PC-9 (cell line): Measurements from ENCODE around the gene BOK. TPM values are rescaled to one million over a fixed set of nuclear protein-coding genes. Genes with fewer than 3 reads are reported as not detected.

Experiments
- BruUV-seq: library from RNA; stranded (reverse); fragments of 400-500 nt; replicated peaks from 2 replicates; lab custom pipeline; 2021; lab: Mats Ljungman, UMichigan
- CTCF ChIA-PET: fragments of 300-600 bp; sonication (Branson Sonifier 250); formaldehyde crosslinking; loops from one replicate; lab custom pipeline; 2022; ENCODE audit warnings: antibody characterized with exemption; lab: Charles Lee
- POLR2A ChIA-PET: fragments of 300-600 bp; sonication (Branson Sonifier 250); formaldehyde crosslinking; loops from one replicate; lab custom pipeline; 2022; ENCODE audit warnings: antibody characterized with exemption; ENCODE audit not compliant: unreplicated experiment; lab: Charles Lee
- DNase-seq, 2 experiments: peaks; one replicate each; pipeline versions ENCODE4 v3.0.0 to v3.0.0-alpha.2; 2015 to 2022; ENCODE audit warnings: mixed read lengths in 1 of 2
- H2AFZ ChIP-seq: fragments of 200-600 bp; sonication (generic); 2 replicates; pipeline ENCODE4 v1.8.1; 2017; ENCODE audit warnings: antibody characterized with exemption
- H3F3A ChIP-seq: fragments of 200-600 bp; sonication (generic); 2 replicates; pipeline ENCODE4 v1.8.1; 2017; ENCODE audit warnings: antibody characterized with exemption, mild to moderate bottlenecking, low read depth; ENCODE audit not compliant: insufficient read depth
- H3K27ac ChIP-seq: fragments of 200-600 bp; sonication (generic); 2 replicates; pipeline ENCODE4 v1.6.1; 2016; ENCODE audit warnings: mixed run types
- H3K27me3 ChIP-seq: fragments of 200-600 bp; sonication (generic); 2 replicates; pipeline ENCODE4 v1.6.1; 2016; ENCODE audit warnings: low read depth, mixed run types; ENCODE audit not compliant: insufficient read depth
- H3K36me3 ChIP-seq: fragments of 200-600 bp; sonication (generic); 2 replicates; pipeline ENCODE4 v1.6.1; 2016; ENCODE audit warnings: low read depth, mixed run types
- H3K4me1 ChIP-seq: fragments of 200-600 bp; sonication (generic); replicated peaks from 2 replicates; pipeline ENCODE4 v1.6.1; 2016; ENCODE audit warnings: mixed run types; ENCODE audit not compliant: insufficient read depth
- H3K4me2 ChIP-seq: fragments of 200-600 bp; sonication (generic); 2 replicates; pipeline ENCODE4 v1.6.1; 2017; ENCODE audit warnings: mixed run types
- H3K4me3 ChIP-seq: fragments of 200-600 bp; sonication (generic); 2 replicates; pipeline ENCODE4 v1.6.1; 2016; ENCODE audit warnings: mixed run types
- H3K79me2 ChIP-seq: fragments of 200-600 bp; sonication (generic); 2 replicates; pipeline ENCODE4 v1.6.1; 2017; ENCODE audit warnings: low read depth, mixed run types
- H3K9me2 ChIP-seq: fragments of 200-600 bp; sonication (generic); 2 replicates; pipeline ENCODE4 v1.8.1; 2017; ENCODE audit warnings: mild to moderate bottlenecking; ENCODE audit not compliant: insufficient read depth
- H3K9me3 ChIP-seq: fragments of 200-600 bp; sonication (generic); 2 replicates; pipeline ENCODE4 v1.8.1; 2016; ENCODE audit warnings: low read depth; ENCODE audit not compliant: insufficient read depth
- H4K20me1 ChIP-seq: fragments of 200-600 bp; sonication (generic); 2 replicates; pipeline ENCODE4 v1.8.1; 2017; ENCODE audit not compliant: insufficient read depth
- EZH2 ChIP-seq: fragments of 200-600 bp; sonication (generic); IDR thresholded peaks from 2 replicates; pipeline ENCODE4 v1.8.0; 2017; ENCODE audit warnings: antibody characterized with exemption, low read depth
- intact Hi-C: fragments of 100-400 bp; cut with micrococcal nuclease; formaldehyde crosslinking; loops from one replicate; pipeline ENCODE4 v1.10.0; 2022; ENCODE audit not compliant: unreplicated experiment
- total RNA-seq: library from RNA; stranded (reverse); gene quantifications from 2 replicates; pipeline ENCODE4 v1.2.3, GENCODE V29; 2021
- TF ChIP-seq, protein P1 (sequence below): fragments of 200-600 bp; sonication (generic); conservative IDR thresholded peaks from 2 replicates; pipeline ENCODE4 v1.6.1; 2017; ENCODE audit warnings: mixed run types, antibody characterized with exemption, mild to moderate bottlenecking, moderate library complexity

BOK gene
- total RNA-seq, 1 experiment from 2014 or later: 72.8 TPM

DNA sequence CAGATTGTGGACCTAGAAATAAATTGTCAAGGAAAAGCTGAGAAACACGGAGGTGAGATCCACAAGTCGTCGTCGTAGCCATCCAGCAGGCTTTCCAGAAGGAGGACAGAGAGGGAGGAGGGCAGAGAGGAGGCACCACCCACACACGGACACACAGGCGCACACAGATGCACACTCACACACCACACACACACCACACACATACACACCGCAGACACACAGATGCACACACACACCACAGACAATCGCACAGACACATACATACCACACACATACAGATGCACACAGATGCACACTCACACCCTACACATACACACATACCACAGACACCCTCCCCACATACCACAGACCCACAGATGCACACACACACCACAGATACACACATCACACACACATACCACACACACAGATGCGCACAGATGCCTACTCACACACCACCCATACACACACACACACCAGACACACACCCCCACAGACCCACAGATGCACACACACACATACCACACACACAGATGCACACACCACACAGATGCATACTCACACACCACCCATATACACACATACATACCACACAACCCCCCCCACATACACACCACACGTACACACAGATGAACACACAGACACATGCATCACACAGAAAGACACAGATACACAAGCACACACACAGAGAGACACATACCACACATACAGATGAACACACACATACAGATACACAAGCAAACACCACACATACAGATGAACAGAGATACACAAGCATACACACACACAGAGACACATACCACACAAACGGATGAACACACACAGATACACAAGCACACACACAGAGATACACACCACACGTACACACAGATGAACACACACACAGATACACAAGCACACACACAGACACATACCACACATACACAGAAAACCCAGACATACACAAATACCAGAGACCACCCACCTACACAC lies 12.7 kb upstream of the BOK start:
- intact Hi-C loops: loop anchor here (2.0 to 10.0 kb wide), 3 partner anchors 37 to 188 kb away; partner anchors contain the start of genes FARP2, ING5 and STK25
- no peaks in the 10 kb centered on the region for H4K20me1 ChIP-seq
- peaks cover 27% of the 10 kb centered on the region for H3F3A ChIP-seq
- no peak overlapping the region for H2AFZ ChIP-seq
- no peaks in the 10 kb centered on the region for H3K27me3 ChIP-seq
- POLR2A ChIA-PET: no interaction called here
- TF ChIP-seq, protein P1, sequence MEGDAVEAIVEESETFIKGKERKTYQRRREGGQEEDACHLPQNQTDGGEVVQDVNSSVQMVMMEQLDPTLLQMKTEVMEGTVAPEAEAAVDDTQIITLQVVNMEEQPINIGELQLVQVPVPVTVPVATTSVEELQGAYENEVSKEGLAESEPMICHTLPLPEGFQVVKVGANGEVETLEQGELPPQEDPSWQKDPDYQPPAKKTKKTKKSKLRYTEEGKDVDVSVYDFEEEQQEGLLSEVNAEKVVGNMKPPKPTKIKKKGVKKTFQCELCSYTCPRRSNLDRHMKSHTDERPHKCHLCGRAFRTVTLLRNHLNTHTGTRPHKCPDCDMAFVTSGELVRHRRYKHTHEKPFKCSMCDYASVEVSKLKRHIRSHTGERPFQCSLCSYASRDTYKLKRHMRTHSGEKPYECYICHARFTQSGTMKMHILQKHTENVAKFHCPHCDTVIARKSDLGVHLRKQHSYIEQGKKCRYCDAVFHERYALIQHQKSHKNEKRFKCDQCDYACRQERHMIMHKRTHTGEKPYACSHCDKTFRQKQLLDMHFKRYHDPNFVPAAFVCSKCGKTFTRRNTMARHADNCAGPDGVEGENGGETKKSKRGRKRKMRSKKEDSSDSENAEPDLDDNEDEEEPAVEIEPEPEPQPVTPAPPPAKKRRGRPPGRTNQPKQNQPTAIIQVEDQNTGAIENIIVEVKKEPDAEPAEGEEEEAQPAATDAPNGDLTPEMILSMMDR: no peak
- no peak for TF ChIP-seq EZH2
- BruUV-seq: no TSS peak
- H3K9me2 ChIP-seq: no peaks in the 10 kb centered on the region
- DNase-seq: no peak
- H3K27ac ChIP-seq: no peak overlapping the region
- no peak overlapping the region for H3K4me3 ChIP-seq
- H3K4me2 ChIP-seq: no peak overlapping the region
- H3K9me3 ChIP-seq: no peaks in the 10 kb centered on the region
- H3K79me2 ChIP-seq: no peaks in the 10 kb centered on the region
- CTCF ChIA-PET: no interaction called here
- peaks cover 16% of the 10 kb centered on the region for H3K4me1 ChIP-seq
- H3K36me3 ChIP-seq: no peaks in the 10 kb centered on the region

DNA sequence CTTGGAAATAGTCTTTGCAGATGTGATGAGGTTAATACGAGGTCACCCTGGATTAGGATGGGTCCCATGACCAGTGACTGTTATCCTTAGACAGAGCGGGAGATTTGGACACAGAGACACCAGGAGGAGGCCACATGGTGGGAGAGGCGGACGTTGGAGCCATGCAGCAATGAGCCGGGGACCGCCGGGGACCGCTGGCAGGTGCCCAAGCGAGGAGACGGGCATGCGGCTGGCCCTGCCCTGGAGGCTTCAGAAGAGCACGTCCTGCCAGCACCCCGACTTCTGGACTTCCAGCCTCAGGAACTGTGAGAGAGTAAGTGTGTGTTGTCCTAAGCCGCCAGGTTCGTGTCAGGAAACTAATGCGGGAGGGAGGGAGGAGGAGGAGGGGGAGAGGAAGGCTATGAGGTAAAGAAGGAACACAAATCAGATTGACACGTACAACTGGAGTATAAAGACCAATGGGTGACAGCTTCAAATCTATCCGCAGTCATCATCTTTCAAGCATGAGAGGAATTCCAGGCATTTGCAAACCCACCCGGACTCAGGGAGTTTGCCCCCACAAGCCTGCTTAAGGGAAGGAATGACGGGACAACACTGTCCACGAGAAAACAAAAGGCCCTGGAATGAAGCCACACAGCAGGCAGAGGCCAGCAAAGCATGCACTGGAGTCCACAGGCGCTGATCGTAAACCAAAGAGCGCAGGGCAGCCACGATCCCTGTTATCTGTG lies 11.6 kb upstream of the BOK start:
- peaks cover 16% of the 10 kb centered on the region for H3K4me1 ChIP-seq
- DNase-seq: peak in 1 of 2 experiments; percentile 76
- no peaks in the 10 kb centered on the region; the same call in 1 of the 2 replicates for H3K27me3 ChIP-seq
- no peak overlapping the region for H3K4me2 ChIP-seq
- POLR2A ChIA-PET: interaction anchor here (0.6 to 0.7 kb wide), 2 partner anchors 162 to 468 kb away, joined by 4 to 9 read pairs; no protein-coding TSS in a partner anchor
- H3F3A ChIP-seq: peaks cover 26% of the 10 kb centered on the region
- H3K4me3 ChIP-seq: no peak overlapping the region
- no peaks in the 10 kb centered on the region for H3K36me3 ChIP-seq
- H3K9me2 ChIP-seq: no peaks in the 10 kb centered on the region
- intact Hi-C loops: loop anchor here (5.0 to 10.0 kb wide), 2 partner anchors 158 to 190 kb away; partner anchors contain the start of genes FARP2 and ING5
- H3K27ac ChIP-seq: no peak overlapping the region
- no peaks in the 10 kb centered on the region for H4K20me1 ChIP-seq
- H3K9me3 ChIP-seq: no peaks in the 10 kb centered on the region
- TF ChIP-seq, protein P1: no peak
- no peak for TF ChIP-seq EZH2
- no peak overlapping the region for H2AFZ ChIP-seq
- CTCF ChIA-PET: interaction anchor here (0.6 kb wide), 2 partner anchors 64 to 467 kb away, joined by 3 to 4 read pairs; no protein-coding TSS in a partner anchor
- H3K79me2 ChIP-seq: no peaks in the 10 kb centered on the region
- BruUV-seq: TSS peak; percentile 71

DNA sequence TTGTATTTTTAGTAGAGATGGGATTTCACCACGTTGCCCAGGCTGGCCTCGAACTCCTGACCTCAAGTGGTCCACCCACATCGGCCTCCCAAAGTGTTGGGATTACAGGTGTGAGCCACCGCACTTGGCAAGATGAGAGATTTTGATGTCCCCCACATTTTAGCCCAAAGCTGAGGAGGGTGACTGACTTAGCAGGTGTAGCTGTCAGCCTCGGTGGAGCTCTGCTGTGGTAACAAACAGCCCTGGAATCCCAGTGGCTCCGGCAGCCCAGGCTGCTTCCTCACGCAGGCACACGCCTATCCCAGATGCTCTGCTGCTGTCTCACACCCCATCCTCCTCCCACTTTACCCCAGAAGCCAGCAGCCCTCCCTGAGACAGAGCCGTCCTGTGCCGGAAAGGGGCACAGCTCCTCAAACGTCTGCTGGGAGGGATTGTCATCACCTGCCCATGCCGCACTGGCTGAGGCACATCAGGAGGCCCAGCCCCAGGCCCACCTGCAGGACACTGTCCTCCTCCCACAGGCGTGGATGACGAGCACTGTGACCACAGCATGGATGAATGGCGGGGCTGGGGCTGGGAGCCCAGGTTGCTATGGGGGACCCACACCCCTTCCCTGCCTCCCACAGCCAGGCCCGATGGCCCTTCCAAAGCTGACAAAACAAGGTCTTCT lies 10.6 kb upstream of the BOK start:
- H3K27me3 ChIP-seq: no peaks in the 10 kb centered on the region; the same call in 1 of the 2 replicates
- peaks cover 26% of the 10 kb centered on the region for H3F3A ChIP-seq
- ChIA-PET CTCF (interaction anchor here (0.6 to 0.7 kb wide), 3 partner anchors 30 to 724 kb away, joined by 3 to 14 read pairs (median 4); partner anchors contain the start of gene FARP2), POLR2A (no interaction called here)
- H2AFZ ChIP-seq: no peak overlapping the region
- H3K9me2 ChIP-seq: no peaks in the 10 kb centered on the region
- H4K20me1 ChIP-seq: no peaks in the 10 kb centered on the region
- intact Hi-C loops: loop anchor here (2.0 to 10.0 kb wide), 3 partner anchors 51 to 191 kb away; partner anchors contain the start of genes FARP2 and ING5
- H3K9me3 ChIP-seq: no peaks in the 10 kb centered on the region
- H3K79me2 ChIP-seq: no peaks in the 10 kb centered on the region
- peaks cover 16% of the 10 kb centered on the region for H3K4me1 ChIP-seq
- no peak for DNase-seq
- H3K4me3 ChIP-seq: no peak overlapping the region
- TF ChIP-seq, protein P1: no peak
- no peak for TF ChIP-seq EZH2
- H3K36me3 ChIP-seq: no peaks in the 10 kb centered on the region
- H3K4me2 ChIP-seq: no peak overlapping the region
- no peak overlapping the region for H3K27ac ChIP-seq
- no TSS peak for BruUV-seq
